NCI-H748 treated with DMSO at 0.1 percent for 48 hours (cell line): Measurements from ENCODE around the gene SRRM2.

Experiments
- DNase-seq: peaks from one replicate; lab custom pipeline; 2025; lab: John Stamatoyannopoulos, UW

The SRRM2 gene

DNA sequence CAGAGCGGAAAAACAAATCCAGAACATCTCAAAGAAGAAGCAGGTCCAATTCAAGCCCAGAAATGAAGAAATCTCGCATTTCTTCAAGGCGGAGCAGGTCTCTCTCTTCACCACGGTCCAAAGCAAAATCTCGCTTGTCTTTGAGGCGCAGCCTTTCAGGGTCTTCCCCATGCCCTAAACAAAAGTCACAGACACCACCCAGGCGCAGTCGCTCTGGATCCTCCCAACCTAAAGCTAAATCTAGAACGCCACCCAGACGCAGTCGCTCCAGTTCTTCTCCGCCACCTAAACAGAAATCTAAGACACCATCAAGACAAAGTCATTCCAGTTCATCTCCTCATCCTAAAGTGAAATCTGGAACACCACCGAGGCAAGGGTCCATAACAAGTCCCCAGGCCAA, 10.3 kb downstream of the SRRM2 start:
- no peak for DNase-seq

DNA sequence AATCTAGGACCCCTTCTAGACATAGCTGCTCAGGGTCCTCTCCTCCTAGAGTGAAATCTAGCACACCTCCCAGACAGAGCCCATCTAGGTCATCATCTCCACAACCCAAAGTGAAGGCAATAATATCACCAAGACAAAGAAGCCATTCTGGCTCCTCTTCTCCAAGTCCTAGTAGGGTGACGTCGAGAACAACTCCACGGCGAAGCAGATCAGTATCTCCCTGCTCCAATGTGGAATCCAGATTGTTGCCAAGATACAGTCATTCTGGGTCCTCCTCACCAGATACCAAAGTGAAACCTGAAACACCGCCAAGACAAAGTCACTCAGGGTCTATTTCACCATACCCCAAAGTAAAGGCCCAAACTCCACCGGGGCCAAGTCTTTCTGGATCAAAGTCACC, 10.7 kb downstream of the SRRM2 start:
- no peak for DNase-seq

GRCh38 chr16:2764718-2765117, 12.3 kb downstream of the SRRM2 start:
- DNase-seq = no peak

DNA sequence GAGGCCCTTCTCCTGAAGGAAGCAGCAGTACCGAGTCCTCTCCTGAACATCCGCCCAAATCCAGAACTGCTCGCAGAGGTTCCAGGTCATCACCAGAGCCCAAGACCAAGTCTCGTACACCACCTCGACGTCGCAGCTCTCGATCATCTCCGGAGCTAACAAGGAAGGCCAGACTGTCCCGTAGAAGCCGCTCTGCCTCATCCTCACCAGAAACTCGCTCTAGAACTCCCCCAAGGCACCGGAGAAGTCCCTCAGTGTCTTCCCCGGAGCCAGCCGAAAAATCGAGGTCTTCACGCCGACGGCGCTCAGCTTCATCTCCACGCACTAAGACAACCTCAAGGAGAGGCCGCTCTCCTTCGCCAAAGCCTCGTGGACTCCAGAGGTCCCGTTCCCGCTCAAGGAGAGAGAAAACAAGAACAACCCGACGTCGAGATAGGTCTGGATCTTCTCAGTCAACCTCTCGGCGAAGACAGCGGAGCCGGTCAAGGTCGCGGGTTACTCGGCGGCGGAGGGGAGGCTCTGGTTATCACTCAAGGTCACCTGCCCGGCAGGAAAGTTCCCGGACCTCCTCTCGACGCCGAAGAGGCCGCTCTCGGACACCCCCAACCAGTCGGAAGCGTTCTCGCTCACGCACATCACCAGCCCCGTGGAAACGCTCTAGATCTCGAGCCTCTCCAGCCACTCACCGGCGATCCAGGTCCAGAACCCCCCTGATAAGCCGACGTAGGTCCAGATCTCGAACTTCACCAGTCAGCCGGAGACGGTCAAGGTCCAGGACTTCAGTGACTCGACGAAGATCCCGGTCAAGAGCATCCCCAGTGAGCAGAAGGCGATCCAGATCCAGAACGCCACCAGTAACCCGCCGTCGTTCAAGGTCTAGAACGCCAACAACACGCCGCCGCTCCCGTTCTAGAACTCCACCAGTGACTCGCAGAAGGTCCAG, 13.3 kb downstream of the SRRM2 start:
- no peak for DNase-seq

GRCh38 chr16:2766430-2767139, 14.1 kb downstream of the SRRM2 start:
- DNase-seq = no peak

- DNase-seq = no peak
Measured at GRCh38 chr16:2767140-2767731, 14.8 kb downstream of the SRRM2 start.

DNA sequence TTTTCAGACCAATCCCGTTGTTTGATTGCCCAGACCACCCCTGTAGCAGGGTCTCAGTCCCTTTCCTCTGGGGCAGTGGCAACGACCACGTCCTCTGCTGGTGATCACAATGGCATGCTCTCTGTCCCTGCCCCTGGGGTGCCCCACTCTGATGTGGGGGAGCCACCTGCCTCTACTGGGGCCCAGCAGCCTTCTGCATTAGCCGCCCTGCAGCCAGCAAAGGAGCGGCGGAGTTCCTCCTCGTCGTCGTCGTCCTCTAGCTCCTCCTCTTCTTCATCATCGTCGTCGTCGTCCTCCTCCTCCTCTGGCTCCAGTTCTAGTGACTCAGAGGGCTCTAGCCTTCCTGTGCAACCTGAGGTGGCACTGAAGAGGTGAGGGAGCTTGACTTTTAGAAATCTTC, 15.5 kb downstream of the SRRM2 start:
- DNase-seq = no peak

DNA sequence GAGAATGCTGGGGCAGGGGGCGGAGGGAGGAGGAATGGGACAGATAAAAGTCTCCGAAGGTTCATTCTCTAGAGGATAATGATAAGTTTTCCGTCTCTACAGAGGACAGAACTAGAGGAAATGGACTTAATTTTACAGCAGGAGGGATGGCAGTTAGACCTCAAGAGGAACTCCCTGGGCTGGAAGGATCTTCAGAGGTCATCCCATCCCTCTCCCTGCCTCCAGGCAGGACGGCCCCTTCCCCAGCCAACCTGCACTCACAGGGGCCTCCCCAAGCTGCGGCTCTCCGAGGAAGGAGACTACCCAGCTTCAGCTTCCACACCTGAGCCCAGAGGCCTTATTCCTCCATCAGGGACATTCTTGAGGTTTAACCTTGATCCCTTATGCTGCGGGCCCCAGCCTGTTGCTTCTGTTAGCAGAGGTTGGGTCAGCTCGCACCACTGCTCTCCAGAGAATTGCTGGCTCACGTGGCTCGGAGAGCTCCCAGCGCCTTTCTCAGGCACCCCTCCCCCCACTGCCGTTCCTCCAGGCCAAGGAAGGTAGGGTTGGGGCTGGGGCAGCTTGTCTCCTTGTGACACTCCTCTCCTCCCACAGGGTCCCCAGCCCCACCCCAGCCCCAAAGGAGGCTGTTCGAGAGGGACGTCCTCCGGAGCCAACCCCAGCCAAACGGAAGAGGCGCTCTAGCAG, 16.1 kb downstream of the SRRM2 start:
- no peak for DNase-seq

DNA sequence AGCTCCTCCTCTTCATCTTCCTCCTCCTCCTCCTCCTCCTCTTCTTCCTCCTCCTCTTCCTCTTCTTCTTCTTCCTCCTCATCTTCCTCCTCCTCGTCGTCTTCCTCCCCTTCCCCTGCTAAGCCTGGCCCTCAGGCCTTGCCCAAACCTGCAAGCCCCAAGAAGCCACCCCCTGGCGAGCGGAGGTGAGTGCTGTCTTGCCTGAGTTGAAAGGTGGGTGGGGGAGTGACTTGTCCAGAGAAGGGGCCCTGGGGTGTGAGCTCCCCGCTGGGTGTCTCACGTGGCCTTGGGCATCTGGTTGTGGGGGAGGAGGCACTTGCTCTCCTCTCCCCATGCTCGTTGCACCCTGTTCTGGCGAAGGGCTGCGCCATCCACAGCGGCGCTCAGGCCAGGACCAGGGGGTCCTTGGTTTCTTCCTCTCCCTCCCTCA, 16.7 kb downstream of the SRRM2 start:
- no peak for DNase-seq

DNA sequence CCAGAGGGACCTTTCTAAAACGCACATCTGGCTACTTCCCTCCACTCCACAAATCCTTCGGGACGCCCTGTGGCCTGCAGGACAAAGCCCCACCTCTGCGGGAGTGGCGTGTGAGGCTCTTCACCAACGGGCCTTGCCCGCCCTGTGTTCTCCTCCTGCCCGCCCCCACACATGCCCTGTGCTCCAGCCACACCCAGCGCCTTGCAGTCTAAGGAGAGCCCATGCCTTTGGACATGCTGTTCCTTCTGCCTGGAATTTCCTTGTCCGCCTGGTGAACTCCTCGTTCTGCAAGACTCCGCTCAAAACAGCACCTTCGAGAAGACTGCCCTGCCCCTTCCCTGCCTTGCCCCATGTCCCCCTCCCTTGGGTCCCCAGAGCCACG, 17.2 kb downstream of the SRRM2 start:
- DNase-seq = no peak

GRCh38 chr16:2770057-2770951, 17.9 kb downstream of the SRRM2 start:
- DNase-seq = no peak

GRCh38 chr16:2771496-2772402, 19.3 kb downstream of the SRRM2 start:
- DNase-seq = no peak

DNA sequence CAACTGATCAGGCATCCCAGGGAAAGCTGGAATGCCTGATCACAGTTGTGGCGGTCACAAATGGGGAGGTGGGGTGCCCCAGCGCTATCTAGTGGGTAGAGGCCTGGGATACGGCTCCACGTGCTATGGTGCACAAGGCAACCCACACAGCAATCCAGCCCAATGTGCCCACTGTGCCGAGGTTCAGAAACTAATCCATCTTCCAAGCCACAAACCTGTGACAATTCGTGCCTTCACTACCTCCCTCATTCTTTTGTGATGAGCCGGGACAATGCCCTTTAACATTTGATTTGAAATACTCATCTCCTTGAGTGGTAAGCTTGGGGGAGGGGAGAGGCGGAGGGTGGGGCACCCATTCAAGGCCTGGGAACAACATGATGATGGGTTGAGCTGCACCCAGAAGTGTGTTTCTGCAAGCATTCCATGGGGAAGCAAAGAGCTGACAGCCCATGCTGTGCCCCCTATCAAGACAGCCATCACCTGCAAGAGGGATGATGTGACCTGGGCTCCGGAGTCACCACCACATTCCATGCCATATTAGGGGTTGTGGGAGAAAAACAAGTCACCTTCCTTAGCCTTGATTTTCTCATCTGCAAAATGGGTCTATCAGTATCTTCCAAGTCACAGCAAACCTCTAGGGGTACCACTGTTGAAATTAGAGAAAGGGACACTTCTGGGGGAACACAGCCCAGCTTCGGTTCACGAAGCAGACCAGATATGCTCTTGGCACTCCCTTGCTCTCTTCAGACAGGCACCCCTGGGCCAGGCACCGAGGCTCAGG, 20.9 kb downstream of the SRRM2 start:
- no peak for DNase-seq

DNA sequence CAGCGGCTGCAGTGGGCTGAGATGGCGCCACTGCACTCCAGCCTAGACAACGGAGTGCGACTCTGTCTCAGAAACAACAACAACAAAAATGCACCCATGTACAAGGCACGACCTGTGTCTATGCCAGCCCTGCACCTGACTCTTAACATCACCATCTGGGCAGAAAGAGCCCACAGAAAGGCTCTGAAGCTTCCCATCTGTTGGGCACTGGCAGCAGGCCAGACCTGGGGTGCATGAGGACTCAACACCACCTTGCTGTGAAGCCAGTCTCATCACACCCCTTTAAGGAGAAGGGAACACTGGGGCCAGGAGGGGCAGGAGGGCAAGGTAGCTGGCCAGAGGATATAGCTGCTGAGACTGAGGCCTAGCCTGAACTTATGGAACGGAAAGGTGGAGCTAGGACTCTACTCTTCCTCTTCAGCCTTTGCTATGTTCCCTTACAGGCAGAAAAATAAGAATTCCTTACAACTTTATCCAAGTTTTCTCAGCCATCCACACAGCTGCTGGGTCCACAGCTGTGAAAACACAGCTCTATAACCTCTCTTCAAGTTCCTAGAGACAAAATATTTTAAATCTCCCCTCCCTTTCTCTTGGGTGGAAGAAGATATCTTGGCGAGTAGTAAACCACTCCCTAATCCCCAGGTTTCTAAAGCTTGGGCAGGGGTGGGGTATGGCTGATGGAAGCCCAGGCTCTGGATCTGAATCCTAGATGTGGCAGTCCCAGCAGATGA, 21.9 kb downstream of the SRRM2 start:
- DNase-seq = no peak

DNA sequence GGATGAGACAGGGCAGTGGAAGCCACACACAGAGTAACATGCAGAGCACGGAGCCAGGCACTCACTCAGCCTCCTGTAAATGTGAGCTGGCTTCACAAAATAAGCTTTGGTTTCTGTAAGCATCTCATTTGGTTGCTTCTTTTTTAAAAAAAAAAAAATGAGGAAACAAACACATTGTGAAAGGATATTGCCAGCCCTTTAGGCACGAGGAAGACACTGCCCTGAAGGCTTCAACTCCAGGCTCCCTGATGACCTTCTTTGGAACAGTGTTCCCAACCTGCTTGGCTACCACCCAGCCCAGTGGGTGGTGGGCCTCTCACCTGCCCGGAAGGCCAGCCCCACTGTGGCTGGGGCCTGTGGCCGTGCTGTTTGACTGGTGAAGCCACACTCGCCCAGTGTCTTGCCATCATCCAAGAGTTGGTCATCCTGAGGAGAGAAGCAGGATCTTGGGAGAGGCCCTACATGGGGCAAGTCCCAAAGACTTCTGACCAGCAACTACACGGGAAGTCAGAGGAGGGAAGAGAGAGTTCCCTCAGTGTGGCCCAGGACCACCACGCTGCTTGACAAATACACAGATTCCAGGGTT, 22.8 kb downstream of the SRRM2 start:
- DNase-seq = no peak

GRCh38 chr16:2775765-2776499, 23.5 kb downstream of the SRRM2 start:
- no peak for DNase-seq

DNA sequence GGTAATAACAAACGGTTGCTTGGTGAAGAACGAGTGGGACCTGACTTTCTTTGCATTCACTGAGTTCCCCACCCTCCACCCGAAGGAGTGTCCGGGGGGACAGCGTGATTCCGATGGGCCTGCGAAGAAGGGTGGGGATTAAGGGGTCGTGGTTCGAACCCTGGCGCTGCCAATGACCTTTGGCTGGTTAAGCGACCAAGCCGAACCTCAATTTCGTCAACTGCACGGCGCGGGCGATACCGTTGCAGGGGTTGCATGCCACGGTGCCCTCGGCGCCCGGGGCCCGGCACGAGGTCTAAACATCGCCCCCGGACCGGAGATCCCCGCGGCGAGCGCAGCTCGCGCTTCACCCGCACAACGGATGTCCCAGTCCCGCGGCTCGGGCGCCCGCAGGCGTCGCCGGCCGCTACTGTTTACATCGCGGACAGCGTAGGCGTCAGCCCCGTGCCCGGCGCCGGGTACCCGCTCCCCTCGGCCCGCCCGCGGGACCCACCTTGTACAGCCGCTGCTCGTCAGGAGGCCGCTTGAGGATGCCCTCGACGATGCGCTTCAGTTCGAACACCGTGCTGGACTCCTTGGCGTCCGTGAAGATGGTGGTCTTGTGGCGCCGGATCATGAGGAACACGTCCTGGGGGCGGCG, 24.2 kb downstream of the SRRM2 start:
- no peak for DNase-seq
